NCI-H446 treated with DMSO at 0.1 percent for 48 hours (cell line): ENCODE data around the gene SYMPK.

ENCODE experiments used
- DNase-seq: peaks from one replicate; lab custom pipeline; 2025; lab: John Stamatoyannopoulos, UW

The SYMPK gene

GRCh38 chr19:45766869-45767346, 96.0 kb downstream of the SYMPK start:
- DNase-seq = no peak

GRCh38 chr19:45766296-45766868, 96.6 kb downstream of the SYMPK start:
- no peak for DNase-seq

- DNase-seq = no peak
These were observed 97.1 kb downstream of the SYMPK start for GRCh38 chr19:45765702-45766295.
